Articular chondrocyte of knee joint (primary cell): ENCODE measurements around the gene PLK3. TPM values are rescaled to one million over a fixed set of nuclear protein-coding genes. Genes with fewer than 3 reads are reported as not detected.

Experiments
- small RNA-seq: library from RNA; depleted of rRNA; stranded (forward); fragments of <200 nt; gene quantifications from one replicate; pipeline ENCODE3, GENCODE V24; 2012
- total RNA-seq: library from RNA; depleted of rRNA; stranded (reverse); fragments of >200 nt; gene quantifications from 2 replicates; pipeline ENCODE4 v1.2.3, GENCODE V29; 2012

The PLK3 gene
- total RNA-seq, result 11.2 and 18.8 TPM in 2 replicates

DNA sequence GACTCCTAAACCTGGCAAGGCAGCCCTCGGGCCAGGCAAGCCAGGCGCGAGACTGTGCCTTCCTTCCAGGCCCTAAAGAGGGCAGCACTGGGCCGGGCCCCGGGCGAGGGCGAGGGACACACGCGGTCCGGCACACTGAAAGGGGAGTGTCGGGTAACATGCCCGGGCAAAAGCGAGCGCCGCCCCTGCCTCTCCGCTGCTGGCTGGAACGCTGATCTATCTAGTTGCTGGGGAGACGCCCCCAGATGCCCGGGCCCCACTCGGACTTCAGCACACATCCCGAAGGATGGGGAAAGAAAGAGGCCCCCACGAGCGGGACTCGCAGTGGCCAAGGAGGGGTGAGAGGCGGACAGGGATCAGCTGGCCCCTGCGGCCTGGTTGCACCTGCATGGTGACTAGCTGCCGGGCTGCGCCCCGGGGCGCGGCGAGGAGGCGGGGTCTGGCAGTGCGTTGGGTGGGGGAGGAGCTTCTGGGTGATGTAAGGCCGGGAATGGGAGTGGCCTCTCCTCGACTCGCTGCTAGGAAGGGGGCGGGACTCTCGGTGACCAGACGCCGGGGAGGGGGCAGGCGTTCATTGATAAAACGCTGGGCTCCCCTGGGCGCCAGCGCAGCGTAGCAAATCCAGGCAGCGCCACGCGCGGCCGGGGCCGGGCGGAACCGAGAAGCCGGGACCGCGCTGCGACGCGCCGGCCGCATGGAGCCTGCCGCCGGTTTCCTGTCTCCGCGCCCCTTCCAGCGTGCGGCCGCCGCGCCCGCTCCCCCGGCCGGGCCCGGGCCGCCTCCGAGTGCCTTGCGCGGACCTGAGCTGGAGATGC lies at the start of gene PLK3:
PLK3 (plus strand) TSS at position 608 of the 815 bp plus-strand sequence; CDS start at position 695, 87 bp downstream.

DNA sequence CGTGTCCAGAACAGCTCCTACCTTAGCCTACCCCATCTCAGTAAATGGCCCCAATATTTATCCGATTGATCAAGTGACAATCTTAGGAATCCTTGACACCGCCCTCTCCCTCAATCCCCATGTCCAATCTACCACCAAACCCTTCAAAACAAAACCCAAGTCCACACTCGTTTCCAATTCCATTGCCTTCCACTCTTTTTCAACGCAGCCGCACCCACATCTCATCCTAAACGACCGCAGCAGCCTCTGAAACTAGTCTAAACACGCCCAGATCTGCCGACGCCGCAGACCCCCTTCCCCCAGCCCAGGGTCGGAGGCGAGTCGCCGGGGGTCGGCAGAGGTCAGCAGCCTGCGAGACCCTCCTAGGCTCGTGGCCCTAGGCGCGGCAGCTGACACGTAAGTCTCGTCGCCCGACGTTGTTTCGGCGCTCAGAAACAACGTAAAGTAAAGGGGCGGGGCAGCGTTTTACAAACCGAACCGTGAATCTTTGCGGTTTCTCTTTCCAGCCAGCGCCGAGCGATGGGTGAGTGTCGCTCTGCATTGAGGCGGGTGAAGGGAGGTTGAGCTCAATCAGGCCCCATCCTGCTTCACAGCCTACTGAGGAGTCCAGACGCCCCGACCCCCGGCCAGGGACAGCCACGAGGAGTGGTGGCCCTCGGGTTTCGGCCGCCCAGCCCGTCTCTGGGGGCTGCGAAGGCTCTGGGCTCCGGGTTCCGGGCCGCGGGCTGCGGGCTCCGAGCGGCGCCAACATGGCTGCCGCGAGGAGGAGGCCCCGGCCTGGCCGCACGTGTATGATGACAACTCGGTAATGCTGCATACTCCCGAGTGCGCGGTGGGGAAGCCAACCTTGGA lies 24.9 kb upstream of the PLK3 start, which contains the start of gene RPS8:
RPS8 (plus strand) TSS at position 463 of the 852 bp plus-strand sequence; CDS start at position 520, 57 bp downstream.

DNA sequence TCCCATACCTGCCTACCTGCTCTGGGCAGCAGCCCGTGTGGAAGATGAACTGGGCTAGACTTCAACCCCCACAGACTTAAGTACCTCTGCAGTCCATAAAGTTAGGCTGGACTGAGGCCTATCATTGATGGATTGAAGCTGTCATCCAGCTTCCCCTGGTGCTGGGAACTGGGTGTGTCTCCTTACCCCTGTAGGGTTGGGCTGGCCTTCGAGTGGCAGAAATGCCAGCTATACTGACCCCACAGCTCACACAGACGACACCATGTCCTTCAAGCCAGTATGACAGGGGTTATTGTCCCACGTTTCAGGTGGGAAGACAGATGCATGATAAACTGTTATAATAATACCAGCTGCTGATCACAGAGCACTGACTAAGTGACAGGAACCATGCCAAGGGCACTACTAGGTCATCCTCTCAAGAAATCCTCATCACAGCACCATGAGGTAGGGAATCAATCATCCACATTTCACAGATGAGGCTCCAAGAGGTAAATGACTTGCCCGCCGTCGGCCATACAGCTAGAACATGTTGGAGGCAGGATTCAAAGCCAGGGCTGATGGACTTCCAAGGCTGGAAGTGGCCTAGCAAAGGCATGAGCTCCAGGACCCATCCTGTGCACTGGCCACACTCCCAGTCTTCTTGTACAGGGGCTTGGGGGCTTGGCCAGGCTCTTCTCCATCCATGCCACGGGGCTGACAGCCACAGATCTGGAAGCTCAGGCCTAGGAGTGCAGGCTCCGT lies 11.9 kb upstream of the PLK3 start, which contains the start of gene BEST4:
BEST4 (minus strand) TSS at position 51 of the 741 bp plus-strand sequence. CDS start 465 bp downstream, outside the sequence.

DNA sequence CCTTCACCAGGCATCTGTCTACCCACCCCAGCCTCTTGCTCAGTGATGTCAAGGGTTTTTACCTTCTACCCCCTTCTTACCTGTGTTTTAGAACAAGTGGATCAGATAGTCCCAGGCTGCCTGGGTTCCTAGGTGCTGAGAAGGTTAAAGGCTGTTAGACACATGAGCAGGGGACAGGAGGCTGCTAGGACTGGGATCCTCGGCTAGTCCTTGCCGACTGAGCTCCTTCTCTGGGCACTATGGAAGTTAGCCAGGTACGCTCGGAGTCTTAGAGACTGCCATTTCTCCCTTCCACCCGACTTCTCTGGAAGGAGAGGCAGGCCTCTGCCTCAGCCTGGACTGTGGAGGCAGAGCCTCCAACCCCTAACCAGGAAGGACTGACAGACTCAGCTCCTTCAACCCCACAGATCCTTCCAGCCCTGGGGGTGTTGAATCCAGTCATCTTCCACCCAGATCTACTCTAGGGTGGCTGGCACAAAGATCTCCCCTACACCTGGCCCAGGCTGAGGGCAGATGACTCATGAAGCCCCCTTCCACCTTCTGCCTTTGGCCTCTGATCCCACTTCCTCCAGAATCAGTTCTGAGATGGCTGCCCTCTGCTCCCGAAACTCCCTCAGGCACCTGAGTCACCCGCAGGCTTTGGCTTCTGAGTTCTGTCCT lies 6.7 kb downstream of the PLK3 start, which contains the start of gene DYNLT4:
DYNLT4 (minus strand) TSS at position 648 of the 660 bp plus-strand sequence. CDS start 683 bp downstream, outside the sequence.

DNA sequence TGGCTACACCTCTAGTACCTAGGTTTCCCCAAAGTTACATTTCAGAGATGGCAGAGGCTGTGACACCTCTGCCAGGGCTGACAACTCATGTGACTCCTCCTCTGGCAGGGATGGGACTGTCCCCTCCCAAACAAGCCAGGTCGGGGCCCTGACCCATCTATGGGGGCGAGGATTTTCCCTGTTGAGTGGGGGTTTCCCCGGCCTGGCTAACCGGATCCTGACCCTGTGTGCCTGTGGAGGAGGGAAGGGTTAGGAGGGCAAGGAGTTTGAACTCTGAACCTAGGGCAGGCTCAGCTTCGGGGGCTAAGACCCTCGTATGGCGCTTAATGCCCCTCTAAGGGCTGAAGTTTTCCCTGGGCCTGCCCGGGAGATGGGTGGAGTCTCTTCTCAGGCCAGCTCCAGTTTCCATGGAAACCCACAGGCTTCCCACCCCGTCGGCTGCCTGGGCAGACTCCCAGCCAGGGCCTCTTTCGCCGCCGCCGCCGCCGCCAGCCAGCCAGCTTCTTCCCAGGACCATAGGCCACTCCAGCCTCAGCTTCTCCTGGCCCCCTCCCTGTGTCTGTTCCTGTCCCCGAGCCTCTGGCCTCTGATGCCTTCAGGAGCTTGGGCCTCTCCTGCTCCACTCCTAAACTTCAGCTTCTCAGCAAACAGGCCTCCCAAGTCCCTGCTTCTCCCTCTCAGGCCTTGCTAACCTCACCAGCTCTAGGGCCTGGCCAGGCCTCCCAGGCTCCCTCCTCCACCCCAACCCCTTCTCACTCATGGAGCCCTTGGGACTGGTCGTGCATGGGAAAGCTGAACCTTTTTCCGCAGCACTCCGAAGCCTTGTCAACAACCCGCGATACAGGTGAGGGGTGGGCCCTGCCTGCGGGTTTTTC lies 8.1 kb downstream of the PLK3 start, which contains the start of gene BTBD19:
BTBD19 (plus strand) TSS at position 461 of the 875 bp plus-strand sequence; CDS start at position 759, 298 bp downstream.

DNA sequence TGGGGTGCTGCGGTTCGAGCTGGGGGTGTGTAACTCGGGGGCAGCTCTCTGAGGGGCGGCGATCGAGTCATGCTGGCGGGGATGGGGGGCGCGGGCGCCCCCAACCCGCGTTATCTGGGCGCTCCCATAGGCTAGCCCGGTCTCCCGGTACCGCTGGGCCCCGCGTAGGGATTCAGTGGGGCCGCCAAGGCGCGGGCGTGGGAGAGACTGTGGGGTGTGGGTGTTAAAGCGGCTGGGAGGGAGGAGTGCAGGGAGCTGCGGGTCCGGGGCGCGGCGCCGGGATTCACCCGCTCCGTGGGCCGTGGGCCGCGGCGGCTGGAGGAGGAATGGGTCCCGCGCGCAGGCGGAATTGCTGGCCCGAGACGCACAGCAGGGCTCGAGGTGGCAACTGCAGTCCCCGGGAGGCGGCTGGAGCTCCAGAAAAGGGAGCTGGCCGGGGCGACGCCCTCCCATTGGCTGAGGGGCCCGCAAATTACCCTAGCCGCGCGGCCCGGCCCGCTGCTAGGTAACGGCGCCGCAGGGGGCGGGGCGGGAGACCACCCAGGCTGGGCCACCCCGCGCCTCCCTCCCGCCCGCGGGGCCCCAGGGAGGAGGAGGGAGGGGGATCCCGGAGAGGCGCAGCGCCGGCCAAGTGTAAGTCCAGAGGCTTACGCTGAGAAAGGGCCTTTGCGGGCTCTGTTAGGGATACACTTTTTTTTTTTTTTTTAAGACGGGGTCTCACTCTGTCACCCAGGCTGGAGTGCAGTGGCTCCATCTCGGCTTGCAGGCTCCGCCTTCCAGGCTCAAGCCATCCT lies 42.9 kb downstream of the PLK3 start, which contains the start of gene PTCH2:
PTCH2 (minus strand) TSS at position 392 of the 794 bp plus-strand sequence; CDS start at position 71, 321 bp downstream.

Small RNA genes lying within 50 kb of the gene (small RNA-seq; reads per million reads assigned to genes)
- gene AL136380.1 (not detected), gene SNORD38A (415 reads per million, percentile 99 among the genes with 10 or more reads in this experiment), gene SNORD38B (not detected), gene SNORD46 (6.5 reads per million, percentile 92 among the genes with 10 or more reads in this experiment), gene SNORD55 (not detected)

Other genes starting within 250 kb of the PLK3 start
- gene TMEM53, start 125.9 kb upstream of the PLK3 start, total RNA-seq, result 5.2 and 6.9 TPM in 2 replicates
- gene ARMH1, start 125.7 kb upstream of the PLK3 start, total RNA-seq, result 0.91 and 5.0 TPM in 2 replicates
- gene RNU5D-1, start 69.2 kb upstream of the PLK3 start, total RNA-seq, result not detected in 2 replicates
- 13.6 and 17.6 TPM in 2 replicates for gene KIF2C, start 60.5 kb upstream of the PLK3 start, total RNA-seq
- 1,423 and 1,610 TPM in 2 replicates for gene RPS8, start 24.8 kb upstream of the PLK3 start, total RNA-seq
- gene BEST4, start 12.2 kb upstream of the PLK3 start, total RNA-seq, result 0.11 and 0.13 TPM in 2 replicates
- gene DYNLT4, start 7.0 kb downstream of the PLK3 start, total RNA-seq, result 0.22 and 0.65 TPM in 2 replicates
- 9.8 and 10.8 TPM in 2 replicates for gene BTBD19, start 8.1 kb downstream of the PLK3 start, total RNA-seq
- 0.11 and 0.13 TPM in 2 replicates for gene PTCH2, start 42.9 kb downstream of the PLK3 start, total RNA-seq
- gene EIF2B3, start 186.2 kb downstream of the PLK3 start, total RNA-seq, result 31.1 and 33.9 TPM in 2 replicates
- 20.9 and 23.5 TPM in 2 replicates for gene HECTD3, start 210.9 kb downstream of the PLK3 start, total RNA-seq
- 114 and 124 TPM in 2 replicates for gene UROD, start 211.9 kb downstream of the PLK3 start, total RNA-seq